Stimulated activated CD8-positive, alpha-beta memory T cell treated with anti-CD3 and anti-CD28 coated beads, Interleukin-2, amount 100 ng/mL, for 48 hours (primary cell): Measurements from ENCODE around the gene CCR4.
"Not testable (repeated sequence)": the region's sequence is repeated elsewhere in the genome, so short reads cannot be mapped to it uniquely, and the experiment has no call there.

Source experiments
- DNase-seq, 2 donors: peaks; one replicate each; pipeline ENCODE4 v3.0.0-alpha.2; 2020; ENCODE audit warnings: low read depth in 2 of 2

Gene CCR4

GRCh38 chr3:32951410-32951811 lies at the start of gene CCR4:
TSS of gene CCR4 (plus strand) at chr3:32951644. CDS start at chr3:32953423, 1,779 bp downstream.
- DNase-seq, result peak in 1 of 2 donors; percentile 23

GRCh38 chr3:32902887-32903371 lies 48.5 kb upstream of the CCR4 start:
- DNase-seq, result peak in 1 of 2 donors; percentile 23

GRCh38 chr3:32903953-32904352 lies 47.5 kb upstream of the CCR4 start:
- DNase-seq, result no peak

GRCh38 chr3:32909999-32910398 lies 41.4 kb upstream of the CCR4 start:
- DNase-seq, result no peak

GRCh38 chr3:32910954-32911353 lies 40.5 kb upstream of the CCR4 start:
- DNase-seq, result no peak

- DNase-seq, result no peak
Measured at GRCh38 chr3:32912046-32912445, 39.4 kb upstream of the CCR4 start.

- DNase-seq, result no peak
Measured at GRCh38 chr3:32913790-32914446, 37.5 kb upstream of the CCR4 start.

GRCh38 chr3:32919920-32920319 lies 31.5 kb upstream of the CCR4 start:
- no peak for DNase-seq

- no peak for DNase-seq
Measured at GRCh38 chr3:32922078-32922477, 29.4 kb upstream of the CCR4 start.

GRCh38 chr3:32930161-32930560 lies 21.3 kb upstream of the CCR4 start:
- no peak for DNase-seq

- DNase-seq, result not testable (repeated sequence)
Measured at GRCh38 chr3:32931273-32931672, 20.2 kb upstream of the CCR4 start.

GRCh38 chr3:32934150-32934742 lies 17.2 kb upstream of the CCR4 start:
- DNase-seq, result no peak

- no peak for DNase-seq
Measured at GRCh38 chr3:32937331-32937730, 14.1 kb upstream of the CCR4 start.

GRCh38 chr3:32939531-32940284 lies 11.7 kb upstream of the CCR4 start:
- DNase-seq, result not testable (repeated sequence)

GRCh38 chr3:32940726-32941125 lies 10.7 kb upstream of the CCR4 start:
- DNase-seq, result no peak

- no peak for DNase-seq
Measured at GRCh38 chr3:32945136-32945535, 6.3 kb upstream of the CCR4 start.

GRCh38 chr3:32945598-32945997 lies 5.8 kb upstream of the CCR4 start:
- DNase-seq, result not testable (repeated sequence)

- no peak for DNase-seq
Measured at GRCh38 chr3:32946973-32947788, 4.3 kb upstream of the CCR4 start.

GRCh38 chr3:32947789-32948238 lies 3.6 kb upstream of the CCR4 start:
- peak; percentile 86 to 94 for DNase-seq

GRCh38 chr3:32948625-32949445 lies 2.6 kb upstream of the CCR4 start:
- no peak for DNase-seq

- DNase-seq, result no peak
Measured at GRCh38 chr3:32950516-32950915, 928 bp upstream of the CCR4 start.
